HepG2 (cell line): ENCODE measurements around the gene MINDY3. TPM values are rescaled to one million over a fixed set of nuclear protein-coding genes. Genes with fewer than 3 reads are reported as not detected.

Experiments
- CEBPG ChIP-seq: IDR thresholded peaks from 2 replicates; pipeline ENCODE4 v1.6.1; 2016
- DPF2 ChIP-seq: sonication (generic); formaldehyde crosslinking; IDR thresholded peaks from 2 replicates; pipeline ENCODE4 v1.4.0; 2020; ENCODE audit warnings: mild to moderate bottlenecking, low read depth, missing genetic modification reagents, borderline replicate concordance
- ELF3 ChIP-seq: IDR thresholded peaks from 2 replicates; pipeline ENCODE4 v1.6.1; 2016; ENCODE audit warnings: missing genetic modification reagents, missing compliant biosample characterization
- HMG20A ChIP-seq: IDR thresholded peaks from 2 replicates; pipeline ENCODE4 v1.6.1; 2016; ENCODE audit warnings: borderline replicate concordance
- HMGXB3 ChIP-seq: sonication (generic); formaldehyde crosslinking; IDR thresholded peaks from 2 replicates; pipeline ENCODE4 v1.4.0; 2020; ENCODE audit warnings: missing genetic modification reagents, borderline replicate concordance
- MLLT10 ChIP-seq: sonication (generic); formaldehyde crosslinking; IDR thresholded peaks from 2 replicates; pipeline ENCODE4 v1.4.0; 2020; ENCODE audit warnings: missing genetic modification reagents
- MLXIP ChIP-seq: sonication (generic); formaldehyde crosslinking; IDR thresholded peaks from 2 replicates; pipeline ENCODE4 v1.9.0; 2021; ENCODE audit warnings: missing genetic modification reagents, borderline replicate concordance
- SP140L ChIP-seq: sonication (generic); formaldehyde crosslinking; IDR thresholded peaks from 2 replicates; pipeline ENCODE4 v1.4.0; 2020; ENCODE audit warnings: missing genetic modification reagents, borderline replicate concordance
- SPEN ChIP-seq: sonication (generic); formaldehyde crosslinking; IDR thresholded peaks from 2 replicates; pipeline ENCODE4 v1.5.1; 2020; ENCODE audit warnings: low read depth, mild to moderate bottlenecking, missing genetic modification reagents
- TCF7 ChIP-seq: sonication (generic); IDR thresholded peaks from 2 replicates; pipeline ENCODE4 v1.6.1; 2016; ENCODE audit warnings: antibody characterized with exemption, low read depth
- WIZ ChIP-seq: sonication (generic); formaldehyde crosslinking; IDR thresholded peaks from 2 replicates; pipeline ENCODE4 v1.5.1; 2020; ENCODE audit warnings: mild to moderate bottlenecking, missing genetic modification reagents
- ZBTB39 ChIP-seq: sonication (generic); formaldehyde crosslinking; IDR thresholded peaks from 2 replicates; pipeline ENCODE4 v1.5.0; 2020; ENCODE audit warnings: missing genetic modification reagents
- ZNF703 ChIP-seq: sonication (generic); formaldehyde crosslinking; IDR thresholded peaks from 2 replicates; pipeline ENCODE4 v1.5.1; 2020; ENCODE audit warnings: missing genetic modification reagents, mild to moderate bottlenecking, moderate library complexity, borderline replicate concordance
- ZNF761 ChIP-seq: sonication (generic); formaldehyde crosslinking; conservative IDR thresholded peaks from 2 replicates; pipeline ENCODE4 v1.4.0; 2020; ENCODE audit warnings: mild to moderate bottlenecking, missing genetic modification reagents
- ZNF891 ChIP-seq: sonication (generic); formaldehyde crosslinking; IDR thresholded peaks from 2 replicates; pipeline ENCODE4 v1.5.0; 2020; ENCODE audit warnings: mild to moderate bottlenecking, missing genetic modification reagents
- polyA plus RNA-seq, 8 experiments: library from polyadenylated mRNA; depleted of rRNA in 3 of 8; stranded (reverse) in 7 of 8; unstranded in 1 of 8; fragments of >200 nt; fragmentation: Illumina TruSeq in 4 of 8; extraction: Trizol in 4 of 8; gene quantifications; 2 replicates each; pipeline versions ENCODE4 v1.2.1 to v1.2.3, GENCODE V29; 2011 to 2016; ENCODE audit warnings: low read depth in 4 of 8, missing spikeins in 1 of 8, mixed read lengths in 1 of 8; ENCODE audit not compliant: insufficient read depth in 1 of 8
- total RNA-seq, 5 experiments: library from RNA; depleted of rRNA; stranded (reverse); fragments of >200 nt; fragmentation: Illumina TruSeq; extraction: Trizol; gene quantifications; 2 replicates each; pipeline ENCODE4 v1.2.3, GENCODE V29; 2016; ENCODE audit warnings: low read depth in 1 of 5
- TF ChIP-seq, protein P1 (sequence below): sonication (generic); formaldehyde crosslinking; IDR thresholded peaks from 2 replicates; pipeline ENCODE4 v1.8.1; 2023; ENCODE audit warnings: missing genetic modification reagents, mild to moderate bottlenecking, borderline replicate concordance
- TF ChIP-seq, protein P2 (sequence below): sonication (generic); formaldehyde crosslinking; IDR thresholded peaks from 2 replicates; pipeline ENCODE4 v1.5.0; 2020; ENCODE audit warnings: missing genetic modification reagents

MINDY3 gene
- total and polyA plus RNA-seq, 2 of the 13 experiments (the other 11 are each of a cell fraction or from before 2014, with no cell fraction given): 6.4 to 17.5 TPM

DNA sequence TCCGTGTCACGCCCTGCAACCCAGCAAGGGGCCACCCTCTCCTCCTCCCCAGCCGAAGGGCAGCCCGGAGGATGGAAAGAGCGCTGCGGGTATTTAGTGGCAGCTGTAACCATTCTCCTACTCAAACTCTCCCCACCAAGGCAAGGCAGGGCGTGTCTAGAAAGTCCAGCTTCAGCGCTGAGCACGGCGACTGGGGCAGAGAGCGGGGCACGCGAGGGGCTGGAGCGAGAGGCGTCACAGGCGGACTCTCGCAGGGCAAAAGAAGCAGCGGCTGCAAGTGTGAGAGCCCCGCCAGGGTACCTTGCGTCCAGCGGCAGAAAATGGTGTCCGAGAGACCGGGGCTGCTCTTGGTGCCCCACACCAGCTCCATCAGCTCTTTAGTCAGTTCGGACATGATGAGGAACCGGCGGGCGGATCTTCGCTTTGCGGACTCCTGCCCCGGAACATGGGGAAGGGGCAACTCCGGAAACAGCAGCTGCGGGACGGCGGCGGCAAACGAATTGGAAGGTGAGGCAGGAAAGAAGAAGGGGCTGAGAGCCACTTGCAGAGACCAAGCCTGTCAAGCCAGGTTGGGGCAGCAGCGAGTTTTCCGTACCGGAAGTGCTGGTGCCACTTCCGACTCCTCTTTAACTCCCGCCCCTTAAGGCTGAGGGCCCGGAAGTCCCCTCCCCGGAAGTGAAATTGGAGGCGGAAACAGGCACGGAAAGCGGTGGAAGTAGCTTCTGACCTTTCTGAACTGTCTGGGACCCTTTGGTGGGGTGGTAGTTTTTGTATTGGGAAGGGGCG, at the start of gene MINDY3 (continued):
- TF ChIP-seq HMGXB3 (peak; percentile 67; the same call in 1 of the 2 replicates), HMG20A (no peak), TCF7 (no peak), CEBPG (CRISPR knock-in tag) (no peak), MLXIP (CRISPR knock-in tag) (no peak), ZNF761 (CRISPR knock-in tag) (peak; percentile 57; the same call in 1 of the 2 replicates), ZBTB39 (CRISPR knock-in tag) (no peak), MLLT10 (CRISPR knock-in tag) (no peak), ZNF703 (CRISPR knock-in tag) (no peak), ELF3 (peak; percentile 90), SPEN (no peak; the same call in 1 of the 2 replicates), WIZ (no peak), ZNF891 (CRISPR knock-in tag) (0 out of 2 replicates have a peak, but pooled peaks have one; percentile 83), SP140L (CRISPR knock-in tag) (no peak), DPF2 (no peak)
- TF ChIP-seq, protein P1, sequence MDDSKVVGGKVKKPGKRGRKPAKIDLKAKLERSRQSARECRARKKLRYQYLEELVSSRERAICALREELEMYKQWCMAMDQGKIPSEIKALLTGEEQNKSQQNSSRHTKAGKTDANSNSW (CRISPR knock-in tag): no peak
- TF ChIP-seq, protein P2, sequence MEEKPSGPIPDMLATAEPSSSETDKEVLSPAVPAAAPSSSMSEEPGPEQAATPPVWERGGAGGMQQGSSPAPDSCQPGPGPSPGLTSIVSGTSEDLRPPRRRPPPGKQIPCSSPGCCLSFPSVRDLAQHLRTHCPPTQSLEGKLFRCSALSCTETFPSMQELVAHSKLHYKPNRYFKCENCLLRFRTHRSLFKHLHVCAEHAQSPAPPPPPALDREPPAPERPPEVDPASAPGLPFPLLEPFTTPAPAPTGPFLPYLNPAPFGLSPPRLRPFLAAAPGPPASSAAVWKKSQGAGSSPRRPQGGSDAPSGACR (CRISPR knock-in tag): 0 out of 2 replicates have a peak, but pooled peaks have one; percentile 23
